ENCODE results near the gene LGALS16.
A peak's percentile ranks its signal among the peaks of the same experiment; 100 is the strongest.
"Not testable (repeated sequence)": the region's sequence is repeated elsewhere in the genome, so short reads cannot be mapped to it uniquely, and the experiment has no call there.

Gene LGALS16

GRCh38 chr19:39655613-39656012, at the start of gene LGALS16:
TSS of gene LGALS16 (plus strand) at chr19:39655913. CDS start at chr19:39655962, 49 bp downstream.
- no peak for DNase-seq (ENCODE audit: low spot score)

GRCh38 chr19:39607021-39607420, 48.7 kb upstream of the LGALS16 start:
- no peak for DNase-seq (ENCODE audit: low spot score)

GRCh38 chr19:39607561-39607960, 48.2 kb upstream of the LGALS16 start:
- DNase-seq (ENCODE audit: low spot score): no peak

GRCh38 chr19:39613597-39613996, 42.1 kb upstream of the LGALS16 start:
- no peak for DNase-seq (ENCODE audit: low spot score)

GRCh38 chr19:39617745-39618144, 38.0 kb upstream of the LGALS16 start:
- DNase-seq (ENCODE audit: low spot score): no peak

GRCh38 chr19:39623946-39624345, 31.8 kb upstream of the LGALS16 start:
- DNase-seq (ENCODE audit: low spot score): no peak

- peak; percentile 56 for DNase-seq (ENCODE audit: low spot score)
Observed at GRCh38 chr19:39627631-39628030, 28.1 kb upstream of the LGALS16 start.

GRCh38 chr19:39631178-39631577, 24.5 kb upstream of the LGALS16 start:
- DNase-seq (ENCODE audit: low spot score): no peak

- no peak for DNase-seq (ENCODE audit: low spot score)
Observed at GRCh38 chr19:39631626-39632025, 24.1 kb upstream of the LGALS16 start.

GRCh38 chr19:39637891-39638290, 17.8 kb upstream of the LGALS16 start:
- peak; percentile 42 for DNase-seq (ENCODE audit: low spot score)

- DNase-seq (ENCODE audit: low spot score): no peak
Observed at GRCh38 chr19:39641773-39642172, 13.9 kb upstream of the LGALS16 start.

GRCh38 chr19:39643591-39643990, 12.1 kb upstream of the LGALS16 start:
- no peak for DNase-seq (ENCODE audit: low spot score)

GRCh38 chr19:39645800-39646411, 9.8 kb upstream of the LGALS16 start:
- DNase-seq (ENCODE audit: low spot score): peak; percentile 14

- DNase-seq (ENCODE audit: low spot score): no peak
Observed at GRCh38 chr19:39647918-39648317, 7.8 kb upstream of the LGALS16 start.

GRCh38 chr19:39659791-39660190, 4.1 kb downstream of the LGALS16 start:
- no peak for DNase-seq (ENCODE audit: low spot score)

- DNase-seq (ENCODE audit: low spot score): no peak
Observed at GRCh38 chr19:39660661-39661060, 4.9 kb downstream of the LGALS16 start.

- no peak for DNase-seq (ENCODE audit: low spot score)
Observed at GRCh38 chr19:39661565-39661964, 5.9 kb downstream of the LGALS16 start.

- DNase-seq (ENCODE audit: low spot score): not testable (repeated sequence)
Observed at GRCh38 chr19:39669860-39670259, 14.1 kb downstream of the LGALS16 start.

GRCh38 chr19:39670998-39671397, 15.3 kb downstream of the LGALS16 start:
- no peak for DNase-seq (ENCODE audit: low spot score)

GRCh38 chr19:39671739-39672363, 16.1 kb downstream of the LGALS16 start:
- DNase-seq (ENCODE audit: low spot score): peak; percentile 71

GRCh38 chr19:39672473-39672872, 16.8 kb downstream of the LGALS16 start:
- DNase-seq (ENCODE audit: low spot score): no peak

- DNase-seq (ENCODE audit: low spot score): peak; percentile 25
Observed at GRCh38 chr19:39673862-39674261, 18.1 kb downstream of the LGALS16 start.

- DNase-seq (ENCODE audit: low spot score): peak; percentile 25
Observed at GRCh38 chr19:39676004-39676403, 20.3 kb downstream of the LGALS16 start.

Measured in RKO (cell line).